ENCODE data around the gene PTPN6.

DNA sequence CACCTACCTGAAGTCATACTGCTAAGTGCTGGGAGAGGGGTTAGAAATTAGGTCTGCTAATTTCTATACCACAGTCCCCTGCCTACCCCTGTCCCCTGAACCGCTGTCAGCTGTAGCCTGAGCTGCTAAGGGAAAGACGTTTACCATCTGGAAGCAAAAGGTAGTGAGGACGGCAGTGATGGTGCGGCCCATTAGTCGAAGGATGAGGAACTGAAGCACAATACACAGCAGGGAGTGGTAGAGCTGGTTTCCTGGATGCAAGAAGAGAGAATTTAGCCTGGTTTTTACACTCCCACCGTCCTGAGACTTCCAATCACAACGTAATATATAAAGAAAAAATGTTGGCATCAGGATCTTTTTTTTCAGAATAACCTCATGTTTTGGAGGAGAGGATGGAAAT lies 31.4 kb downstream of the PTPN6 start:
- TF ChIP-seq, protein P1, sequence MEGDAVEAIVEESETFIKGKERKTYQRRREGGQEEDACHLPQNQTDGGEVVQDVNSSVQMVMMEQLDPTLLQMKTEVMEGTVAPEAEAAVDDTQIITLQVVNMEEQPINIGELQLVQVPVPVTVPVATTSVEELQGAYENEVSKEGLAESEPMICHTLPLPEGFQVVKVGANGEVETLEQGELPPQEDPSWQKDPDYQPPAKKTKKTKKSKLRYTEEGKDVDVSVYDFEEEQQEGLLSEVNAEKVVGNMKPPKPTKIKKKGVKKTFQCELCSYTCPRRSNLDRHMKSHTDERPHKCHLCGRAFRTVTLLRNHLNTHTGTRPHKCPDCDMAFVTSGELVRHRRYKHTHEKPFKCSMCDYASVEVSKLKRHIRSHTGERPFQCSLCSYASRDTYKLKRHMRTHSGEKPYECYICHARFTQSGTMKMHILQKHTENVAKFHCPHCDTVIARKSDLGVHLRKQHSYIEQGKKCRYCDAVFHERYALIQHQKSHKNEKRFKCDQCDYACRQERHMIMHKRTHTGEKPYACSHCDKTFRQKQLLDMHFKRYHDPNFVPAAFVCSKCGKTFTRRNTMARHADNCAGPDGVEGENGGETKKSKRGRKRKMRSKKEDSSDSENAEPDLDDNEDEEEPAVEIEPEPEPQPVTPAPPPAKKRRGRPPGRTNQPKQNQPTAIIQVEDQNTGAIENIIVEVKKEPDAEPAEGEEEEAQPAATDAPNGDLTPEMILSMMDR (IDR thresholded peaks at IDR 0.05 in 2 of 3, conservative IDR thresholded peaks at IDR 0.05 in 1 of 3; ENCODE audit: borderline replicate concordance in 1 of 3, insufficient read depth in 1 of 3, low read depth in 2 of 3, low read length in 2 of 3), result no peak
- TF ChIP-seq, protein P2, sequence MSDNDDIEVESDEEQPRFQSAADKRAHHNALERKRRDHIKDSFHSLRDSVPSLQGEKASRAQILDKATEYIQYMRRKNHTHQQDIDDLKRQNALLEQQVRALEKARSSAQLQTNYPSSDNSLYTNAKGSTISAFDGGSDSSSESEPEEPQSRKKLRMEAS (IDR thresholded peaks at IDR 0.05), result no peak
- TF ChIP-seq SIN3A (IDR thresholded peaks at IDR 0.05; ENCODE audit: low read depth) (no peak), ZNF274 (IDR thresholded peaks at IDR 0.05; ENCODE audit: low read depth, low read length) (no peak)

Data from HCT116 (cell line).